Sigmoid colon (tissue), 3 donors: ENCODE data around the gene ARHGDIA.

Experiments used
- CTCF ChIP-seq, 4 experiments: fragments of 450-650 bp in 3 of 4; fragments of 200-600 bp in 1 of 4; IDR thresholded peaks; one replicate each; pipeline ENCODE4 v1.5.1; 2016 to 2019; ENCODE audit warnings: antibody characterized with exemption in 4 of 4, mild to moderate bottlenecking in 3 of 4, moderate library complexity in 2 of 4
- POLR2A ChIP-seq, 2 donors: fragments of 450-650 bp; IDR thresholded peaks; one replicate each; pipeline ENCODE4 v1.6.1; 2016; ENCODE audit warnings: antibody characterized with exemption in 2 of 2, mild to moderate bottlenecking in 2 of 2, moderate library complexity in 2 of 2

- TF ChIP-seq POLR2A (IDR thresholded peaks at IDR 0.05): no peak
- TF ChIP-seq CTCF (IDR thresholded peaks at IDR 0.05): no peak
These were observed 38.1 kb upstream of the ARHGDIA start for GRCh38 chr17:81909231-81909630.
